DOHH2 (cell line): Measurements from ENCODE around the gene LIPT1.

Experiments used
- H3F3A ChIP-seq: fragments of 200-600 bp; sonication (generic), shearing (Covaris generic); 2 replicates; pipeline ENCODE4 v1.6.0; 2016; ENCODE audit warnings: antibody characterized with exemption, mild to moderate bottlenecking; ENCODE audit not compliant: control insufficient read depth, insufficient read depth
- H3K27ac ChIP-seq: fragments of 200-600 bp; sonication (generic); 2 replicates; pipeline ENCODE4 v1.5.1; 2014; ENCODE audit warnings: low read depth, mild to moderate bottlenecking, low read length, moderate library complexity
- H3K27me3 ChIP-seq: fragments of 200-600 bp; sonication (generic); 2 replicates; pipeline ENCODE4 v1.6.1; 2014; ENCODE audit warnings: mild to moderate bottlenecking, low read length, mixed read lengths; ENCODE audit not compliant: control insufficient read depth
- H3K36me3 ChIP-seq: fragments of 200-600 bp; sonication (generic); 2 replicates; pipeline ENCODE4 v1.6.1; 2014; ENCODE audit warnings: mild to moderate bottlenecking, low read length, moderate library complexity, mixed read lengths; ENCODE audit not compliant: control insufficient read depth
- H3K4me1 ChIP-seq: fragments of 200-600 bp; sonication (generic); 2 replicates; pipeline ENCODE4 v1.6.1; 2014; ENCODE audit warnings: mild to moderate bottlenecking, low read length, mixed read lengths; ENCODE audit not compliant: control insufficient read depth
- H3K4me2 ChIP-seq: fragments of 200-600 bp; sonication (generic); 2 replicates; pipeline ENCODE4 v1.6.0; 2014; ENCODE audit warnings: mild to moderate bottlenecking, low read length, moderate library complexity
- H3K4me3 ChIP-seq: fragments of 200-600 bp; sonication (generic); 2 replicates; pipeline ENCODE4 v1.5.1; 2014; ENCODE audit warnings: mild to moderate bottlenecking, low read length, mixed read lengths
- H3K79me2 ChIP-seq: fragments of 200-600 bp; sonication (generic); 2 replicates; pipeline ENCODE4 v1.6.1; 2014; ENCODE audit warnings: mild to moderate bottlenecking, low read length, mixed read lengths; ENCODE audit not compliant: control insufficient read depth
- H3K9me2 ChIP-seq: fragments of 200-600 bp; sonication (generic); replicated peaks from 2 replicates; pipeline ENCODE4 v1.6.1; 2014; ENCODE audit warnings: mild to moderate bottlenecking, low read length, mixed read lengths; ENCODE audit not compliant: control insufficient read depth
- H3K9me3 ChIP-seq: fragments of 200-600 bp; sonication (generic); 2 replicates; pipeline ENCODE4 v1.6.1; 2014; ENCODE audit warnings: antibody characterized with exemption, low read length, mixed read lengths; ENCODE audit not compliant: control insufficient read depth, insufficient read depth
- H4K20me1 ChIP-seq: fragments of 200-600 bp; sonication (generic); 2 replicates; pipeline ENCODE4 v1.6.0; 2014; ENCODE audit warnings: low read depth, mild to moderate bottlenecking, antibody characterized with exemption, low read length, moderate library complexity; ENCODE audit not compliant: control insufficient read depth, insufficient read depth
- CTCF ChIP-seq: fragments of 200-600 bp; sonication (generic); IDR thresholded peaks from one replicate; pipeline ENCODE4 v1.5.1; 2014; ENCODE audit warnings: antibody characterized with exemption, mild to moderate bottlenecking, low read depth, low read length; ENCODE audit not compliant: poor library complexity, severe bottlenecking
- EZH2phosphoT487 ChIP-seq: fragments of 200-600 bp; sonication (generic); IDR thresholded peaks from 2 replicates; pipeline ENCODE4 v1.6.1; 2017; ENCODE audit warnings: borderline replicate concordance, mild to moderate bottlenecking, antibody characterized with exemption, low read length, moderate library complexity, mixed read lengths

LIPT1 gene

GRCh38 chr2:99159594-99159993 lies 4.8 kb downstream of the LIPT1 start:
- peaks cover 27% of the 10 kb centered on the region for H3K36me3 ChIP-seq
- no peaks in the 10 kb centered on the region for H3F3A ChIP-seq
- H4K20me1 ChIP-seq, result no peaks in the 10 kb centered on the region
- peaks cover 21% of the 10 kb centered on the region for H3K4me1 ChIP-seq
- H3K9me3 ChIP-seq, result no peaks in the 10 kb centered on the region
- H3K27me3 ChIP-seq, result no peaks in the 10 kb centered on the region
- no peak overlapping the region for H3K4me2 ChIP-seq
- no peak for TF ChIP-seq EZH2phosphoT487
- TF ChIP-seq CTCF, result no peak
- no peaks in the 10 kb centered on the region for H3K9me2 ChIP-seq
- H3K79me2 ChIP-seq, result peaks cover 16% of the 10 kb centered on the region
- H3K4me3 ChIP-seq, result no peak overlapping the region
- H3K27ac ChIP-seq, result no peak overlapping the region

DNA sequence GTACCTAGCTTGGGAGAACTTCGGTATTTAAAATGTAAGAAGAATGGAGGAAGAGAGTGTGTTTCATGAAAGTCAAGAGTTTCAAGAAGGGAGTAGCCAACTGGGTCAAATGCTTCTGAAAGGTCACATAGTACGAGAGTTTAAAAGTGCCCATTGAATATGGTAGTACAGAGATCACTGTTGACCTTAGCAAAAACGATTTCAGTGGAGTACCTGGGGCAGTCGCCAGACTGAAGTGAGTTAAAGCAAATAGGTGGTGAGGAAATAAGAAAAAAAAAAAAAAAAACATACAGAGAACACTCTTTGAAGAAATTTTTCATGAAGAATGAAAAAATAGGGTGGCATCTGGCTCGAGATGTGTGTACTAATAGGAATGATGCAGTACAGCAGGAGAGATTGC lies 11.5 kb downstream of the LIPT1 start:
- Histone ChIP-seq H3K4me1 (no peaks in the 10 kb centered on the region), H3K9me2 (no peaks in the 10 kb centered on the region), H3K9me3 (no peaks in the 10 kb centered on the region), H3K27me3 (no peaks in the 10 kb centered on the region), H3F3A (no peaks in the 10 kb centered on the region), H3K4me2 (no peak overlapping the region), H4K20me1 (no peaks in the 10 kb centered on the region), H3K4me3 (no peak overlapping the region), H3K27ac (no peak overlapping the region), H3K36me3 (peaks cover 47% of the 10 kb centered on the region), H3K79me2 (no peaks in the 10 kb centered on the region)
- no peak for TF ChIP-seq EZH2phosphoT487
- TF ChIP-seq CTCF, result no peak

GRCh38 chr2:99169534-99169933 lies 14.8 kb downstream of the LIPT1 start:
- H3K9me3 ChIP-seq, result no peaks in the 10 kb centered on the region
- no peak overlapping the region for H3K4me3 ChIP-seq
- TF ChIP-seq CTCF (no peak), EZH2phosphoT487 (no peak)
- H3K27me3 ChIP-seq, result no peaks in the 10 kb centered on the region
- no peaks in the 10 kb centered on the region for H3K9me2 ChIP-seq
- H3K27ac ChIP-seq, result no peak overlapping the region
- no peaks in the 10 kb centered on the region for H4K20me1 ChIP-seq
- no peaks in the 10 kb centered on the region for H3K4me1 ChIP-seq
- peaks cover 56% of the 10 kb centered on the region for H3K36me3 ChIP-seq
- H3K79me2 ChIP-seq, result no peaks in the 10 kb centered on the region; the same call in 1 of the 2 replicates
- H3F3A ChIP-seq, result no peaks in the 10 kb centered on the region
- H3K4me2 ChIP-seq, result no peak overlapping the region
